GM18858 (cell line): ENCODE measurements around the gene KBTBD12.

ENCODE experiments used
- ATAC-seq: cut with Tn5 transposase; IDR thresholded peaks from one replicate; pipeline ENCODE4 v1.9.1; 2021; ENCODE audit not compliant: unreplicated experiment

KBTBD12 gene

DNA sequence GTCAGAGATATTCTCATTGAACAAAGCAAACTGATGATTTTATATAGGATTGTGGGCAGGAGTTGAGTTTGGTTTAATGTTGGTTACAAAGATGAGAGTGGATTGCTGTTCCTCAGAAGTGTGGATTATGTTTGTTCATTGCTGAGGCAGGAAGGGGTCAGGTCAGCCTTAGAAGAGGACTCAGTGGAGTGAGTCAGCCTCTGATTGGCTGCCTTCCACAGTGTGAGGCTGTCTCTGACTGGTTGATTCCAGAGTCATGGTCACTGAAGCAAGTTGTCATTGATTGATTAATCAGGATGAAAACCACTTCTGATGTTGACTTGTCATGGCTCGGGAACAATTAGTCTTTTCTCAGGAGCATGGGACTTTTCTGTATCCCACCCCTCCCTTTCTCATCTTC, 36.2 kb downstream of the KBTBD12 start:
- no peak for ATAC-seq

DNA sequence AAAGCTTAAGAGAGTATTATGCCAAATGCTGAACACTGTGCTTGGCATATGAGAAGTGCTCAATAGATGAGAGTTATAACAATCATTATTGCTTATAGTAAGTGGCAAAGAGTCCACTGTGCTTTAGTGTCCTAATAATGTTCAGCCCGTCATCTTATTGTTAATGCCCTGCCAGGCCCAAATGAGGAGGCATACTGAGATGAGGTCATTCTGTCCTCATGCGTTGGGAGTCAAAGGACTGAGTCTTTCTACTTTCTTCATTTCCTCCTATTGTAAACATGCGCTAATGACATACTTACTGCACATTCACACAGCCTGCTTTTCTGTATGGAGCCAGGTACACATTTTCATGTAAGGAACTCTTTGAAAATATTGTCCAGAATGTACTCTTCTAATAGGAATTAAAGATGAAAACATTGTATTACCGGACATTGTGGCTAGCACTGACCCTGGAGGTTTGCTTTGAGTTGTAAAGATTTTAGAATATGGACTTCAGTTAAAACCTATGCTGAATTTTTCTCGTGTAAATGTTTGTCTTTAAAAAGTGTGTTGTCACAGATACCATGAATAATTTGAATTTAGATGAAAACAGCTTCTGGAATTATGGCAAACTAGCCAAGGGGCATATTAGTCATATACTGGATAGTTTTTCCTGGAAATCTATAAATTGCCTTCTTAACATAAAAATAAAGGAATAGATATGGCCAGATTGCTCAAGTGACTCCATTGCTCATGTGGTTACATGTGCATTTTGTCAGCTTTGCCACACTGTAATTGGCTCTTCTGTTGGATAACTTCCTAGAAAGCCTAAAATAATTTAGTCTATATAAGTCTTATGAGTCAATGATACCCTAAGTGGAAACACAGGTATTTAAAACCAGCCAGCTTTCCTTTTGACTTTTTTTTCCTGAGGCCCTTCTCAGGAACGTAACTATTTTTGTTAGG, 38.3 kb downstream of the KBTBD12 start:
- no peak for ATAC-seq

DNA sequence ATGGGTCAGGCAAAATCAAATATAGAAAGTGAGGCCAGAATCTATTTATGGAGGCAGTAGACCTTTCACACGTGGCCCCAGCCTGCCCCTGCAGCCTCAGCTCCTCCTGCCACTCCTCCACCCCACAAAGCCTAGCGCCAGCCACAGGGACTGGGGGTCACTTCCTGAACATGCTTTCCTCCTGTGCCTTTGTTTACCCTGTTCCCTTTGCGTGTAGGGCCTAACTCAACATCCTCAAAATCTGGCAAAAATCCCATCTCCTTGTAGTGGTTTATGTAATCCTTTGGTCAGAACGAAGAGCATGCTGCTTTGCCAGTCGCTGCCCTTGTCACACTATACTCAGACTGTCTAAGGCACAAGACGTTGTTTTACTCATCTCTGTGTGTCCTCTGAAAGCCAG, 39.6 kb downstream of the KBTBD12 start:
- ATAC-seq = no peak

DNA sequence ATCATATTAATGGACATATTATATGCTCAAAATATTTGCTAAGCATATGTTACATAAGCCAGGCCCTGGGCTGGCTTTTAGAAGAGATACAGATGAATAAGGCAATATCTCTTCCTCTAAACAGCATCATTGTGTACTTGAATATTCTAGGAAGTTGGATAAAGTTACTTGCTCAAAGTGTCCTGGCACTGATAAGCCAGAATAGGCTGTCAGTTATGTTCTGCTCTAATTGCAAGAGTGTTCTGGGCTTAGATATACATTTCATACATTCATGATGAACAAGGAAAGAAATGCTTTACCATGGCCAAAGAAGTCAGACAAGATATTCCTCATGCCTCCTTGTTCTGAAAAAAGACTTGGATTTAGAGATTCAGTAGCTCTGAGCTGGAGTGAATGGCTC, 40.7 kb downstream of the KBTBD12 start:
- no peak for ATAC-seq

DNA sequence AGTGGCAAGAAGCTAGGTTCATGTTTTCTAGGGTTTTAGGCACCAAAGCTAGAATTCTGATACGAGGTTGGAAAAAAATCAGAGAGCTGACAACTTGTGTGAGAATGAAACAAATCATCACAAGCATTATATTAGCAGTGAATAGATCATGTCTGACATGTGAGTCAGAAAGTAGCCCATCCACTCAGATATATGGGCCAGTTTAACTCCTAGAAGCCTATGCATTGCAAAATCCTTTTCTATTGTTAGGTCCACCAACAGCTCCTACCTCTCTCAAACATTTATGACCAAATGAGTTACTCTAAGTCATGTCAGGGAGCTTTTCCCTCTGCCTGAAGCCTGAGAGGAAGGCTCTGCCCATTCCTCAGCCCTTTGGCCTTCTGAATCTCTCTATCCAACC, 44.0 kb downstream of the KBTBD12 start:
- ATAC-seq = no peak

DNA sequence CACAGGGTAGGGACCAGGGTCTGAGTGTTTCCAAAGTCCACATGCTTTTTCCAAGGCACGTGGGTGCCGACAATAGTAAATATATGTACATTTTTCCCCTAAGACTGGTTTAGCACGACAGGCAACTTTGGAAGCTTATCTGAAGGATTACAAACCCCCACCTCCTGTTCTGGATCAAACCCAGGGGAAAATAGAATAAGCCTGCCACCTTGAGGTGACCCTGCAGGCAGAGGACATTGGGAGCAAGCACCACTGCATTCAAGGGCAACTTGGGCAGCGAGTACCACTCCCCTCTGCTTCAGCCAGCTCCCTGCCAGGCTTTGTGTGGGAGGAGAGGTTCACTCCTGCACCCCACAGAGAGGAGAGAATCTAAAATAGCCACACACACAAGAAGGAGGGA, 44.8 kb downstream of the KBTBD12 start:
- ATAC-seq = no peak

DNA sequence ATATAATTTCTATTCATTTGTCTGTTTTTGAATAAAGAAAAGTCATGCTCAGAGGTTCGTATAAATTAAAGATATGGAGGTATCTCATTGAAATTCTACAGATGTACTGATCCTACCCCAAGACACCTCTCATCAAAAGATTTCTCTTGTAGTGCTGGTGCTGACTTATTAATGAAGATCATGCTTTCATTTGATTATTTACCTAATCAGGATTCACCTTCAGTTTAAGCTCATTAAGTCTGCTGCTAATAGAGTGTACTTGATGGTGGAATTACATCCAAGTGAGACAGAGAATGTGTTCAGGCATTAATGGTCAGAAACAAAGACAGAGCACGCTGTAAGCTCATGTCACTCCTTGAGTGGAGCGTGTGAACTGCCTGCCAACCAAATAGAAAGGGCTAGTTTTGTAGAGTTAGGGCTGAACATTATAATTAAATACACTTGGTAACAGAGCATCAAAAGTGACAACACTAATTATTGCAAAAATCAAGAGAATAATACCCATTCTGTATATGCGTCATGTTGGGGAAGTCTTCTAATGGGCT, 45.5 kb downstream of the KBTBD12 start:
- ATAC-seq = no peak

DNA sequence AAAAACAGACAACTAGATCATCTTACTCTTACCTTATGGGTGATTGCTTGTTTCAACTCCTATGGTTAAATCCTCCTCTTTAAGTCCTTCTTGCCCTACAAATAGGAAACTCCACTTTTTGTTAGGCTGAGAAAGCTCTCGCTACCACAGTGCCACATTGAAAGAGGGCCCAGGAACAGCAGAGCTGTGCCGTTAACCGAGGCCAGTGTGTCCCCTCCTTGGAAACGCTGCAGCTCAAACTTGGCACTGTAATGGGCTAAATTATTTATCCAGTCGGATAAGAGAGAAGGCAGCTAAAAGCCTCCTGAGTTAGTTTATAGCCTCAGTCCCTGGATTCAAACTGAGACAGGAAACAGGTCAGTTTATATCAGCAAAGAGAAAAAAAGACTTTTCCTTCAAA, 46.1 kb downstream of the KBTBD12 start:
- ATAC-seq = no peak

DNA sequence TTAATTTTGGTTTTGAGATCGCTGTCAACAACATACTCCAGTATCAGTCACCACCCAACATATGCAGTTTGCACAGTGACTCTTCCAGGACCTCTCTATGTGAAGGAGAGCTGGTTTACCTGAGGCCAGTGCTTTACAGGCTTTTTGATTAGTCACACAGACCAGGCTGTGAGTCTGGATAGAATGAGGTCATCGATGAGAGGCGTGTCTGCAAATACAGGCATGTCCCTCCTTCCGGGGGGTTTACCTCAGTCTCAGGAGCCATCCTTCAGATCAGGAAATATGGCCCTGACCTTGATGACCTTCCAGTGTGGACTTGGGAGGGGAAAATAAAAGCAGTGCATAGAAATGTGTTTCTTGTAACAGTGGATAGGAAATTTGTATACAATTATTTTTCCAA, 46.9 kb downstream of the KBTBD12 start:
- no peak for ATAC-seq

DNA sequence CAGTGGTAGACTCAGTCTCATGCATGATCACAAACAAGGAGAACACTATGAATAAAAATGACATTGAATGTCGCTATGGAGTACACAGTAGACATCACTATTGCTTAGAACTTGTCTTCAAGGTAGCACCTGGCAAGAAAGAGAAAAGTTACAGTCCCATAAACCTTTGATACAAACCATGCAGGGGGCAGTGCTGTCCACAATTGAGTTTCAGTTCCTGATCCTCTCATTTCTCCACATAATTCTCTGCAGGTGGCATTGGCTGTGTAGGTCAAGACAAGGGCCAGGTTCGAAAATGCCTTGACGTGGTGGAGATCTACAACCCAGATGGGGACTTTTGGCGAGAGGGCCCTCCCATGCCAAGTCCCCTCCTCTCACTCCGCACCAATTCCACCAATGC, 47.9 kb downstream of the KBTBD12 start:
- no peak for ATAC-seq

DNA sequence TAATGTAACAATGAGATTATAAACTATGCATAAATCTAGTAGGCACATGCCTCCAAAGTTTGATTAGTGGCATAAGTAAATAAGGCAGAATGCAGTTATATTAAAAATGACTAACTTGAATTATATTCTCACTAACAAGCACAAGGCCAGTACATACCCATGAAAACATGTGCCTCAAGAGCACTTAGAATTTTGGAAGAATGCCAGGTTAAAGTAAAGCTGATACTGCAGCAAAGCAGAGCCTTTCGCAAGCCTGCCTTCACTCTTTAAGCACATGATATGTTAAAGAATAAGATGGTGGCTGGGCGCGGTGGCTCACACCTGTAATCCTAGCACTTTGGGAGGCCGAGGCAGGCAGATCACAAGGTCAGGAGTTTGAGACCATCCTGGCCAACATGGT, 49.0 kb downstream of the KBTBD12 start:
- no peak for ATAC-seq

DNA sequence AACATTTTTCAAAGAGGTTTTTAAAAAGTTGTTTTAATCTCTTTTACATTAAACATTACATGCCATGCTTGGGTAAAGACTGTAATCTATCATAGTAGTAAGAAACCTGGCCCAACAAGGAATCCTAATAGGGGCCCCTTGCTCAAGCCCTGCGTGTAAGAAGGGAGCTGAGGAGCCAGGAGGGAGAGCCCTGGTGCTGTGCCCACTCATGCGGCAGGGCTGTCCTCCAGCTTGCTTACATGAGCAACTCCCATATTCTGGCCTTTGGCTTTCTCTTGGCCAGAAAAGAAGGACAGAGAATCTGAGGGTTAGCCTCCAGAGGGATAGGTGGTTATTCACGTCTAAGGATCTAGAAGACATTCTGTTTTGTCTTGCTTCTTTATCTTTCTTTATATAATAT, 49.8 kb downstream of the KBTBD12 start:
- no peak for ATAC-seq

DNA sequence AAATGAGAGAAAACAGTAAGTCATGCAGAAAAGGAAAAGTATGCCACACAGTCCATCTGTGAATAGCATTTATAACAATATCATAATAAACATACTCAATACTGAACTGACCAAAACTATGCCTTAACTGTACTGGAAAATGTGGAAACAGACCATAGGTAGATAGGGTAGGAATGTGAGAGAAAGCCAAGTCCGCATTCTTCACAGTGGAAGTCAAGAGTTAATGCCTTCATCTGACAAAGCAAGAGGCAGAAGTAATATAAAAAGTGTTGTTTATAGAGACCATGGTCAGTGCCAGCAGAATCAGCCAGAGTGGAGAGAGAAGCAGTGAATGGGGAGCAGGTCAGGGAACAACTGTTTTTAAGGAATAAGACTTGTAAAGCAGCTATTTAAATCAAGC, 52.3 kb downstream of the KBTBD12 start:
- ATAC-seq = no peak

DNA sequence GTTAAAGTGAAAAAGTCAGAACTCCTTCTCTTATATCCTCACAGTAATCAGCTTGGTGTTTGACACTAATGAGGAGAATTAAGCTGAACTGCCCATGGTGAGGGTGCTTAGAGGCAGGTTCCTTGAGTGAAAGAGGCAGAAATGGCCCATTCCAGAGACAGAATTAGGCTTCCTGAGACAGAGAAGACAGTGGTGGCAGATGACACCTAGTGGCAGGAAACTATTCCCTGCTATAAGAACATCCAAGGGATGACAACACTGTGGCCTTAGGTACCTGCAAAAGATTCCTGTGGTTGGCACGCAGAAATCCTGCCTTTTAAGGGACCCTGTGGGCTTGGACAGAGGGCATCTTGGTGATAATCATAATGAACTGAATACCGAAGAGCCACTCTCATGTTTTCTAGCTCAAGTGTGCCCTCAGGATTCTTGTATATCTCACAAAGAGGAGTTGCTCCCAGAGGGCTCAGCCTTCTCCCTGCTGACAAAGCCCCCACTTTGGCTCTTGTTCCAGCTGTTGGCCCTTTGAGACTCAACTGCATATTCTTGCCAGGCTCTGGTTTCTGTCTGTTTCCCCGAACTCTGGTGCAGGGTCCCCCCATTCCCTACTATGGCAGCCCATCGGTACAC, 56.0 kb downstream of the KBTBD12 start:
- ATAC-seq = no peak

DNA sequence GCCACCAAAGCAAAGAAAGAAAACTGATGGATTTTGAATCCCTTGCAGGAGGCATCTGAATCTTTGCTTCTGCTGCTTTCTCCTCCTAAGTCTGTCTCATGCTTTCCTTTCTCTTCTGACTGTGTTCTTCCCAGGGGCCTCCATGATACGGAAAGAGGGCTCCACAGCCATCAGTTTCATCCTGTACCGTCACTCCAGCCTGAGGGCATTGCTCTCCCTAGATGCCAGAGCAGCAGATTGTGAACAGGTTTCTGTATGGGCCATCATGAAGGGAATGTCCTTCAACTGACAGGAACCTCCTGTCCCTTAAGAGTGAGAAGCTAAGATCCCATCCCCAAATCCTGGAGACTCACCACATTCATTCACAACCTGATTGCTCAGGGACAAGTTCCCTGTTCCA, 59.2 kb downstream of the KBTBD12 start:
- no peak for ATAC-seq

DNA sequence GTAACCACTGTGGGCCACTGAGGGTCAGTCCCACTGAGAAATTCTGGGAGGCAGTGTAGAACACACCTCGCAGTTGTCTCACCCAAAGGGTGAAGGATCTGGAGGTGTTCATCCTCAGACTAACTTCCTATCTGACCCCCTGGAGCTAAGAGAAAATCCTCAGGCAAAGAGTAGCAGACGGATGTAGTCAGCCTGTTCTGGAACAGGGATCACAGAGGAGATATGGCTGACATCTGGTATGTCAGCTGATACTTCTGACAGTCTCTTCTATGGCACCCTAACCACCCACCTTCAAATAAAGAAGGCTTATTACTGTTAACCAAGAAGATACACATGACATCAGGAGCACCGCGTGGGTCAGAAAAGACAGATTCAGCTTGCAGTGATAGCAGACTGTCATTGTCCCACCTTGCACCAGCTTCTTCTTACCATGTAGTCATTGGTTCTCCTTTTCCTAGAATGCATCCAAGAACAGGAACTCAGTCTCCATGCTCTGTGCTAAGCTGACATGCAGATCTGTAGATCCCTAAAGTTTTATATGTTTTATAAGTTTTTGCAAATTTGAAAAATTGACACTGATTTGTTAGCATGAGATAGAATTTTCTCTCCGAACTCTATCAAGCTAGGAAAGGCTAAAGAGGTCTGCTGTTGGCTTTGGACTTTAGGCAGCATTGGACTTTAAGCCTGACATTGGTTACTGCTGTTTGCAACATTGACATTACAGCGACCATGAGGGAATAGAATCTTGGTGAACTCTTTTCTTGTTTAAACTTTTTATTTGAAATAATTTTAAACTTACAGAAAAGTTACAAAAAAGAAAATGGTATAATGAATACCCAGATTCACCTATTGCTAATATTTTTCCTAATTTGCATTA, 60.4 kb downstream of the KBTBD12 start:
- no peak for ATAC-seq

DNA sequence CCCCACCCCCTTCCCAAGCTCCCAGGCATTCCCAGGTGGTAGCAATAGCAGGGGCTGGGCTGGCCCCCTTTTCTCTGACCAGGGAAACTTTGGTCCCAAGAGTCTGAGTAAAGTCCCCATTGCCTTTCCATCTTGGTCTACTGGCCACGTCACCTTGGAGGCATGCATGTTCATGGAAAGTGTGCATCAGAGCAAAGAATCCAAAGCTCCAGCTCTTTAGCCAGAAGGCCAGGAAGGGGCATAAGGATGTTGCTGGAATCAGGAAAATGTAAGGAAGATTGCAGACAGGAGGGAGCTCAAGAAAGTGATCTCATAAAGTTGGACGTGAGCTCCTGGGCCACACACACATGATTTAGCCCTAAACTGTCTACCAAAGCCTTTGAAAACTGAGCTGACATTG, 63.6 kb downstream of the KBTBD12 start:
- no peak for ATAC-seq

DNA sequence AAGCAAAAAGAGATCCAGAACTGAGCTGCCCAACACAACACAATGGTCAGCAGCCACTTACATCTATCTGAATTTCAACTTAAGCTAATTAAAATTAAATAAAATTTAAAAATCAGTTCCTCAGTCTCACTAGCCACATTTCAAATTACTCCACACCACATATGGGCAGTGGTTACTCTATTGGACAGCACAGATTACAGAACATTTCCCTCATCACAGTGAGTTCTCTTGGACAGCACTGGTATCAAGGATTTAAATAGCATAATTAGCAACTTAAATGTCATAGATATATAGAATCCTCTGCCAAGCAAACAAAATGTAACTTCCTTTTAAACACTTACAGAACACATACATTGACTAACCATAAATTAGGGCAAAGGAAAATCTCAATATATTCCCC, 64.4 kb downstream of the KBTBD12 start:
- ATAC-seq = no peak

DNA sequence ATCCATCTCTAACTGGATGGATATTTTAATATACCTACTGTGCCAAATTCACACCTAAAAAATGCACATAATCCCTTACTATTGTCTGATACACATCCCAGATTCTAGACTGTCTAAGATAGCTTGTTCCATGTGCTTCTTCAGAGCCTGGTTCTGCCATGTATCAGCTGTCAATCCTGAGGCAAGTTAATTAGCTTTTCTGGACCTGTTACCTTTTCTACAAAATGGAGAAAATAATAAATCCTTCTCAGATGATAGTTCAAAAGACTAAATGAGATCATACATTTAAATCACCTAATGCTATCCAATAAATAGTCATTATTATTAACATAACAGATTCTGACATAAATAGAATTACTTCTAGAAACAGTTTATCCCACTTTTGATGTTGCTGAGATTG, 66.1 kb downstream of the KBTBD12 start:
- no peak for ATAC-seq

DNA sequence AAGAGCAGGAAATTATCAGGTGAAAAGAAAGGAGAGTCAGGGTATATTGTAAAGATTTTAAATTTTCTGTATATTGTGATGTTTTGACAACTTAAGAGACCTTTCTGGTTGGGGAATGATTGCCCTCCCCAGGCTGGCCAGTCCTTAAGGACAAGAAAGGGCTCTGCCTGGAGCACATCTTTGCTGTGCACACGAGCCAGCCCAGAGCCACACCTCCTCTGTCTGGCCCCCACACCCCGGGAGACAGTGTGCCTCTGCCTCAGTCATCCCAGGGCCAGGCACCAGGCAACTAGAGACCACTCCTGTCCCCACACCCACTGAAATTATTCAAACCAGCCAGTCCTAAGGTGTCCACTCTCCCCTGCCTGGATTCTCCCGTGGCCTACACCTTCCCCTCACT, 67.1 kb downstream of the KBTBD12 start:
- no peak for ATAC-seq

DNA sequence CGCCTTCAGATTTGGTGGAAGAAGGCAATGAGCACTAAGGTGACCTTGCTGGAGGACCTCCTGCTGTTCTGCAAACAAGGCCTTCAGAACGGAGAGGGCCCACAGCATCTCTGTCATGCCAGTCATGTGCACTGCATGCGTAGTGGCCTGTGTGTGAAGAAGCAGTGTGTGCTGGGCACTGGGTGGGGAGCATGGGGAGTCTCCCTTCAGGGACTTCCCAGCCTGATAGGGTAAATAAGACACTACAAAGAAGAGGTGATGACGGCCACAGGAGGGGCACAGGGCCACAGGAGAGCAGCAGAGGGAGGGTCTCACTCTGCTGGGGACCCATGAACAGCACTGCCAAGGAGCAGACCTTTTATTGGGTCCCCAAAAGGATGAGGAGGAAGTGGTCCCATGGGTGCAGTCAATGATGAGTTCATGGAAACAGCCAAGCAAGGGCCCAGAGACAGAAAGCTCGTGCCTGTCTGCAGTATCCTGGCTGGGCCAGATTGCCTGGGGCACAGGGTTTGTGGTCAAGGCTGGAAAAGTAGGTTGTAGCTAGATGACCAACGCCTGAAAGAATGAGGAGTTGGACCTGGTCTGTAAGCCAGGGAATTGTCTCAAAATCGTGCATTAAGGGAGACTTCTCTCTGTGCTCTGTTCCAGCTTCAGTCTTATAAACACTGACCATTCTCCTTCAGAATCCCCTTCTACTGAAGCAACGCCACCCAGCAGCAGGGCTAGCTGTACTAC, 69.4 kb downstream of the KBTBD12 start:
- ATAC-seq = no peak
